Keratinocyte (primary cell): ENCODE measurements around the gene MYCBPAP.

Experiments used
- CTCF ChIP-seq, 3 experiments: IDR thresholded peaks in 1 of 3; conservative IDR thresholded peaks in 1 of 3; optimal IDR thresholded peaks in 1 of 3; 2 replicates in 2 of 3; 3 replicates in 1 of 3; pipeline versions ENCODE3 to v1.5.1; 2011; ENCODE audit warnings: low read length in 3 of 3, mild to moderate bottlenecking in 3 of 3, moderate library complexity in 2 of 3, control low read depth in 1 of 3, inconsistent platforms in 1 of 3; ENCODE audit not compliant: insufficient read depth in 2 of 3; ENCODE audit errors: extremely low read depth in 1 of 3
- EZH2 ChIP-seq: IDR thresholded peaks from one replicate; pipeline ENCODE4 v1.6.1; 2012; ENCODE audit warnings: inconsistent platforms, mild to moderate bottlenecking, low read length, moderate library complexity

- TF ChIP-seq EZH2 (no peak), CTCF (optimal IDR thresholded peaks at IDR 0.05 in 1 of 3, IDR thresholded peaks at IDR 0.05 in 1 of 3, conservative IDR thresholded peaks at IDR 0.05 in 1 of 3; ENCODE audit: extremely low read depth in 1 of 3, insufficient read depth in 2 of 3, low read length in 3 of 3) (no peak)
Observed at GRCh38 chr17:50464121-50464520, 44.1 kb upstream of the MYCBPAP start.
